Nephron (organoid): ENCODE measurements around the gene PTPRZ1.

Experiments
- H3K27ac Mint-ChIP-seq, 3 experiments: 2 replicates each; pipeline ENCODE4 v1.8.0; 2020; ENCODE audit warnings: mixed read lengths in 3 of 3, mild to moderate bottlenecking in 2 of 3, moderate library complexity in 1 of 3
- H3K27me3 Mint-ChIP-seq: 2 replicates; pipeline ENCODE4 v1.8.0; 2021; ENCODE audit warnings: low read depth, mild to moderate bottlenecking, moderate library complexity, mixed read lengths
- H3K36me3 Mint-ChIP-seq: 2 replicates; pipeline ENCODE4 v1.8.0; 2020; ENCODE audit warnings: low read depth, mixed read lengths
- H3K4me1 Mint-ChIP-seq: 2 replicates; pipeline ENCODE4 v1.8.0; 2020; ENCODE audit warnings: mixed read lengths
- H3K4me3 Mint-ChIP-seq, 3 experiments: 2 replicates each; pipeline ENCODE4 v1.8.0; 2020; ENCODE audit warnings: mild to moderate bottlenecking in 3 of 3, mixed read lengths in 3 of 3, moderate library complexity in 2 of 3
- H3K9me3 Mint-ChIP-seq: 2 replicates; pipeline ENCODE4 v1.8.0; 2020; ENCODE audit warnings: mixed read lengths
- TF ChIP-seq, protein P1 (sequence below), 3 experiments: fragments of 200-600 bp; sonication (generic); IDR thresholded peaks; one replicate each; pipeline ENCODE4 v1.5.0; 2021; ENCODE audit warnings: antibody characterized with exemption in 3 of 3; ENCODE audit not compliant: unreplicated experiment in 3 of 3

PTPRZ1 gene

DNA sequence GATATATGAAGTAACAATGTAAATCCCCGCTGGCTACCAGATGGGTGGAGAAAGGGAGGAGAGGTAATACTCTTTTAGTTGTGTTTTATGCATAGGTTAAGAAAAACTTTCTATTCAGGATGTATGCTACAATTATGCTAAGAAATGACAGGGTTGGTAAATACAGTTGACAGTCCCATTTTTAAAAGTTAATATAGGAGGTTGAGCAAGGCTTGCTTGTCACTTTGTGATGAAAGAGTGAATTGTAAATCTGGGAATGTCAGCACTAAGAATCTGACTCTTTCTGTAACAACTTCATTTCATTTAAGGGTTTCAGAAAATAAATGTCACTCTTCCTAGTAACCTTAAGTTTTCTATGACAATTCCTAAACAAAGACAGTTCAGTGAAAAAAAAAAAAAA lies 59.8 kb downstream of the PTPRZ1 start:
- H3K27ac Mint-ChIP-seq: no peak overlapping the region
- H3K27me3 Mint-ChIP-seq: no peaks in the 10 kb centered on the region
- H3K4me1 Mint-ChIP-seq: no peaks in the 10 kb centered on the region
- no peak overlapping the region for H3K4me3 Mint-ChIP-seq
- H3K36me3 Mint-ChIP-seq: no peaks in the 10 kb centered on the region
- H3K9me3 Mint-ChIP-seq: no peaks in the 10 kb centered on the region
- TF ChIP-seq, protein P1, sequence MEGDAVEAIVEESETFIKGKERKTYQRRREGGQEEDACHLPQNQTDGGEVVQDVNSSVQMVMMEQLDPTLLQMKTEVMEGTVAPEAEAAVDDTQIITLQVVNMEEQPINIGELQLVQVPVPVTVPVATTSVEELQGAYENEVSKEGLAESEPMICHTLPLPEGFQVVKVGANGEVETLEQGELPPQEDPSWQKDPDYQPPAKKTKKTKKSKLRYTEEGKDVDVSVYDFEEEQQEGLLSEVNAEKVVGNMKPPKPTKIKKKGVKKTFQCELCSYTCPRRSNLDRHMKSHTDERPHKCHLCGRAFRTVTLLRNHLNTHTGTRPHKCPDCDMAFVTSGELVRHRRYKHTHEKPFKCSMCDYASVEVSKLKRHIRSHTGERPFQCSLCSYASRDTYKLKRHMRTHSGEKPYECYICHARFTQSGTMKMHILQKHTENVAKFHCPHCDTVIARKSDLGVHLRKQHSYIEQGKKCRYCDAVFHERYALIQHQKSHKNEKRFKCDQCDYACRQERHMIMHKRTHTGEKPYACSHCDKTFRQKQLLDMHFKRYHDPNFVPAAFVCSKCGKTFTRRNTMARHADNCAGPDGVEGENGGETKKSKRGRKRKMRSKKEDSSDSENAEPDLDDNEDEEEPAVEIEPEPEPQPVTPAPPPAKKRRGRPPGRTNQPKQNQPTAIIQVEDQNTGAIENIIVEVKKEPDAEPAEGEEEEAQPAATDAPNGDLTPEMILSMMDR (IDR thresholded peaks at IDR 0.05; ENCODE audit: unreplicated experiment in 3 of 3): no peak

DNA sequence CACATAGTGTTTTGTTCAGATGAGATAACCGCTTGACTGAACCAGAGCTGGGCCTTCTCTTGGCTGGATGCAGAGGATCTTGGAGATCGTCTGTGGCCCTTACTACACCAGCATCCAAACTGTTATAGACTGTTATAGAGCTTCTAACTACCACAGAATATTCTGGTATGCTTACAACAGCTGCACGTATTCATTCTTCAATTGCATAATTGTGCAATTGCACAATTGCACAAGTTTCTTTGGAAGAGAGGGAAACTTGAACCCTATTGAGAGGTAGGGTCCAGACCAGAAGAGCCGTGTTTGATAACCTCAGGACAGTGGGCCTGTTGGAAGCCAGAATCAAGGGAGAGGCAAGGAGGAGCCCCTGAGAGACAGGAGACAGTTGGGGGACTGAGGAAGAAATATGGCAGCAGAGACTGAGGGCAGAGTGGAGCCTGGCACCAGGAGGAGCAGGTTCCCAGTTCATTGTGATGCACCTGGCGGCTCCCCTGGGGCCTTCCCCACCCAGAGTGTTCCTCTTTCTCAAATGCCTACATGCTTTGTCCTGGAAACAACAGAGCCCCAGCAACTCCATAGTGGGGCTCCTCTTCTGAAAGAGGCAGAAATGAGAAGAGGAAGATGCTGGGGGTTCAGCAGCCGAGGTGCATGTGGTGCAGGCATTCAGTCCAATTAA lies 64.1 kb downstream of the PTPRZ1 start:
- H3K4me1 Mint-ChIP-seq: no peaks in the 10 kb centered on the region
- H3K4me3 Mint-ChIP-seq: no peak overlapping the region
- no peaks in the 10 kb centered on the region for H3K36me3 Mint-ChIP-seq
- TF ChIP-seq, protein P1 (IDR thresholded peaks at IDR 0.05; ENCODE audit: unreplicated experiment in 3 of 3): no peak
- no peak overlapping the region for H3K27ac Mint-ChIP-seq
- no peaks in the 10 kb centered on the region for H3K9me3 Mint-ChIP-seq
- H3K27me3 Mint-ChIP-seq: no peaks in the 10 kb centered on the region

DNA sequence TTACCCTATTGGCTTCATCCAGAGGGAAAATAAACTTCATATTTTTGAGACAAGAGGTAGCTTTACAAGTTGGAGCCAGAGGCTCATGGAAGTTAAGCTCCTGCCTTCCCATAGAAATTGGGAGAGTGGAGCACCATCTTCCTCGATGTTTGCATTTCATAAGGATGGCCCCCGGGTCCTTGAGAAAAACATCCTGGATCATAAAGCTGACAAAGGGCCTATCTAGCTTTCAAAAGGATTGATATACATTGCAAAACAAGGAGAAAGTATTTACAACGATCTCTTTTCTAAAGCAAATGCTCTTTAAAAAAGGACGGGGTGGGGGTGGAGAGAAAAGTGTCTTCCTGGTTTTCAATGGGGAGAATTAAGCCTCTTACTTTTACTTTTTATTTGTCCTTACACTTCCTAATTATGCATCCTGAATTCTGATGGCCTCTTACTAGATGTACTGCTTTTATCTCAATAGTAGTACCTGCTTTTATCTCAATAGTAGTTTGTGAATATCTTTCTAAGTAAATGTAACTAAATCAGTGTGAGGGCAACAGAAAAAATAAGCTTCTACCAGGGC lies 65.6 kb downstream of the PTPRZ1 start:
- Mint-ChIP-seq H3K4me3 (no peak overlapping the region), H3K27ac (no peak overlapping the region), H3K9me3 (no peaks in the 10 kb centered on the region), H3K27me3 (no peaks in the 10 kb centered on the region), H3K4me1 (no peaks in the 10 kb centered on the region), H3K36me3 (no peaks in the 10 kb centered on the region)
- TF ChIP-seq, protein P1 (IDR thresholded peaks at IDR 0.05; ENCODE audit: unreplicated experiment in 3 of 3): no peak

DNA sequence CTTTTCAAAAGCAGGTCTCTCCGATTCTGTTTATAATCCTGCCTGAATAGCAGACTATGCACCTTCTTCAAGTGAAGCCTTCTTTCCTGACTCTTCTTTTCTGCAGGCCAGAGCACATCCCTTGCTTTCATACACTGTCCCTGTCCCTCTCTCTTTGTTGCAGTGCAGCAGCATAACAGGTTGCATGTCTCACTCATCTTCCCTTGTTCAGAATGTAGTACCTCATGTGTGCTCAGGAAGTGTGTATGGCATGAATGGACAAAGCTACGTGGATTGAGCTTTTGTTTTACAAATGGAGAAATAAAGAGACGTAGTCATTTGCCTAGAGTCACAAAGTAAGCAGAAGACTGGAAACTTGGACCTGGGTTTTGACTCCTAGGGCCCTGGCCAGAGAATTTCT lies 68.0 kb downstream of the PTPRZ1 start:
- TF ChIP-seq, protein P1 (IDR thresholded peaks at IDR 0.05; ENCODE audit: unreplicated experiment in 3 of 3): no peak
- H3K27ac Mint-ChIP-seq: no peak overlapping the region

DNA sequence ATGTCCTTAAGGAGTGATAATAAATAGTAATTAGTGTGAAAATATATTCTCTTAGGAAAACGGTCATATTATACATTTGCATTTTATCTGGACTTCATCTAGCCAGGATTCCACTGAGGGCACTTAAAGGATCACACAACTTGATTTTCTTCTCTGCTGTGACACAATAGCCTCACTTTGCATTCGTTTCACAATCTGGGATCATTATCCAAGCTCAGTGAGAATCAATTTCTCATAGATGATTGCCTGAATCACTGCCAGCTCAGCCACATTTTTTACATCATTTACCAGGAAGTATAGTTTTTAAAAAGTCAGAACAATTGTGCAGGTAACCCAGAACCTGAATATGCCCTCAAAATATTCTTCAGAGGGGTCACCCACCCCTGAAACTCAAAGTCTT lies 68.9 kb downstream of the PTPRZ1 start:
- no peak overlapping the region for H3K27ac Mint-ChIP-seq
- no peaks in the 10 kb centered on the region for H3K36me3 Mint-ChIP-seq
- no peaks in the 10 kb centered on the region for H3K27me3 Mint-ChIP-seq
- TF ChIP-seq, protein P1 (IDR thresholded peaks at IDR 0.05; ENCODE audit: unreplicated experiment in 3 of 3): no peak
- no peaks in the 10 kb centered on the region for H3K9me3 Mint-ChIP-seq
- H3K4me3 Mint-ChIP-seq: no peak overlapping the region
- no peaks in the 10 kb centered on the region for H3K4me1 Mint-ChIP-seq

More for the DNA sequence above, 68.0 kb downstream of the PTPRZ1 start:
- Mint-ChIP-seq H3K4me3 (no peak overlapping the region), H3K36me3 (no peaks in the 10 kb centered on the region), H3K27me3 (no peaks in the 10 kb centered on the region), H3K9me3 (no peaks in the 10 kb centered on the region), H3K4me1 (no peaks in the 10 kb centered on the region)

DNA sequence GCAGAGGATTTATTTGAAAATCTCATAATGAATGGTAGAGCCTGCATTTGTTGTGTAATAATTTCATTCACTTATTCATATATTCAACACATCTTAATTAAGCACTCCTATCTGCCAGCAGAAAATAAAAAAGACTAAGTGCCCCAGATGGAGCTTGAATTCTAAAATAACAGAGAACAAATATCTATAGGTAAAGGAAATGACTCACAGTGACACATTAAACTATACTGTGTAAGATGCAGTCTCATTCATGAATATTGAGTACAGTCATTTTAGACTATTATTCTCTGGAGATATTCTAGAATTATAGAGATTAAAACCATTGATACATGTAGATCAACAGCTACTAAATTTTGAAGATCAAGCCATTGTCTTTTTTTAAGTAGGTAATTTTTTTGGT lies 72.1 kb downstream of the PTPRZ1 start:
- Mint-ChIP-seq H3K9me3 (no peaks in the 10 kb centered on the region), H3K4me3 (no peak overlapping the region), H3K4me1 (no peaks in the 10 kb centered on the region), H3K27me3 (no peaks in the 10 kb centered on the region), H3K27ac (no peak overlapping the region), H3K36me3 (no peaks in the 10 kb centered on the region)
- TF ChIP-seq, protein P1 (IDR thresholded peaks at IDR 0.05; ENCODE audit: unreplicated experiment in 3 of 3): no peak
